Measurements from ENCODE around the gene RASSF1.

- TF ChIP-seq CTCF (IDR thresholded peaks at IDR 0.05; ENCODE audit: low read depth, low read length) (peak; percentile 21), POLR2A (IDR thresholded peaks at IDR 0.05; ENCODE audit: extremely low read depth, insufficient read length) (peak; percentile 88), MYC (IDR thresholded peaks at IDR 0.05; ENCODE audit: low read depth, low read length) (no peak), MAX (IDR thresholded peaks at IDR 0.05; ENCODE audit: low read depth, low read length) (peak; percentile 65)
These were observed 41.6 kb downstream of the RASSF1 start, which contains the start of the genes HYAL3 and NAA80 for GRCh38 chr3:50298836-50299637.
